ENCODE data around the gene LRFN2.

GRCh38 chr6:40543776-40544175 is 43.4 kb downstream of the LRFN2 start:
- TF ChIP-seq, protein P1, sequence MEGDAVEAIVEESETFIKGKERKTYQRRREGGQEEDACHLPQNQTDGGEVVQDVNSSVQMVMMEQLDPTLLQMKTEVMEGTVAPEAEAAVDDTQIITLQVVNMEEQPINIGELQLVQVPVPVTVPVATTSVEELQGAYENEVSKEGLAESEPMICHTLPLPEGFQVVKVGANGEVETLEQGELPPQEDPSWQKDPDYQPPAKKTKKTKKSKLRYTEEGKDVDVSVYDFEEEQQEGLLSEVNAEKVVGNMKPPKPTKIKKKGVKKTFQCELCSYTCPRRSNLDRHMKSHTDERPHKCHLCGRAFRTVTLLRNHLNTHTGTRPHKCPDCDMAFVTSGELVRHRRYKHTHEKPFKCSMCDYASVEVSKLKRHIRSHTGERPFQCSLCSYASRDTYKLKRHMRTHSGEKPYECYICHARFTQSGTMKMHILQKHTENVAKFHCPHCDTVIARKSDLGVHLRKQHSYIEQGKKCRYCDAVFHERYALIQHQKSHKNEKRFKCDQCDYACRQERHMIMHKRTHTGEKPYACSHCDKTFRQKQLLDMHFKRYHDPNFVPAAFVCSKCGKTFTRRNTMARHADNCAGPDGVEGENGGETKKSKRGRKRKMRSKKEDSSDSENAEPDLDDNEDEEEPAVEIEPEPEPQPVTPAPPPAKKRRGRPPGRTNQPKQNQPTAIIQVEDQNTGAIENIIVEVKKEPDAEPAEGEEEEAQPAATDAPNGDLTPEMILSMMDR (IDR thresholded peaks at IDR 0.05): no peak
- TF ChIP-seq POLR2A (IDR thresholded peaks at IDR 0.05) (no peak), POLR2AphosphoS5 (IDR thresholded peaks at IDR 0.05) (no peak)

Data from prostate gland (tissue), 2 donors.